Lower lobe of right lung (tissue), 2 donors: ENCODE data around the gene BCLAF3. TPM values are rescaled to one million over a fixed set of nuclear protein-coding genes. Genes with fewer than 3 reads are reported as not detected.

ENCODE experiments used
- ATAC-seq, 2 donors: fragments of 200-7000 bp; cut with Tn5 transposase; one replicate each; pipeline ENCODE4 v1.9.1; 2020 to 2022; ENCODE audit warnings: mild to moderate bottlenecking in 2 of 2, moderate library complexity in 2 of 2
- DNase-seq: peaks from one replicate; pipeline ENCODE4 v3.0.0-alpha.2; 2020
- H3K27ac ChIP-seq: fragments of 200-600 bp; one replicate; pipeline ENCODE4 v1.8.0; 2022
- H3K27me3 ChIP-seq: fragments of 200-600 bp; one replicate; pipeline ENCODE4 v1.8.0; 2022; ENCODE audit warnings: low read depth
- H3K36me3 ChIP-seq: fragments of 200-600 bp; one replicate; pipeline ENCODE4 v1.8.0; 2022; ENCODE audit warnings: mild to moderate bottlenecking
- H3K4me1 ChIP-seq: fragments of 200-600 bp; one replicate; pipeline ENCODE4 v1.8.0; 2022
- H3K4me3 ChIP-seq: fragments of 200-600 bp; one replicate; pipeline ENCODE4 v1.8.0; 2022; ENCODE audit warnings: mild to moderate bottlenecking
- H3K9me3 ChIP-seq: fragments of 200-600 bp; one replicate; pipeline ENCODE4 v1.8.0; 2022
- intact Hi-C: fragments of 100-400 bp; cut with DNase I; formaldehyde crosslinking; loops from one replicate; pipeline ENCODE4 v1.11.0; 2022
- long read RNA-seq: library from polyadenylated mRNA; unstranded; transcript quantifications from one replicate; pipeline ENCODE4 v2.0.0, GENCODE V29; 2021
- total RNA-seq: library from RNA; stranded (reverse); fragmentation: NEBNext Ultra II Directional; extraction: Animal tissue kit (Norgen Biotek cat#: 25700); gene quantifications from one replicate; pipeline ENCODE4 v1.2.1, GENCODE V29; 2021
- TF ChIP-seq, protein P1 (sequence below): fragments of 200-600 bp; IDR thresholded peaks from one replicate; pipeline ENCODE4 v1.8.0; 2022; ENCODE audit warnings: antibody characterized with exemption, mild to moderate bottlenecking
- donor health status: DM: no; HTN: yes; CAD: no; lungs with severe emphysema.

The BCLAF3 gene
- total RNA-seq: 13.1 TPM
- long read RNA-seq, partial matches to known transcripts: 7 of 18 reads
- long read RNA-seq, other reads (novel, unspliced or antisense): 11 of 18 reads

GRCh38 chrX:19990556-19991349, at the start of gene BCLAF3:
Gene BCLAF3, minus strand, starts transcription at chrX:19991061. Its CDS starts 20,797 bp downstream, at chrX:19970264.
- DNase-seq (peak; percentile 91), ATAC-seq (peak; percentile 98 to 100)
- no peaks in the 10 kb centered on the region for H3K9me3 ChIP-seq
- H3K27ac ChIP-seq: peak within 1 kb of the TSS; percentile 76
- intact Hi-C loops: no loop called here
- peak within 1 kb of the TSS; percentile 75 for H3K4me3 ChIP-seq
- peaks cover 5% of the 10 kb centered on the region for H3K4me1 ChIP-seq
- no peaks in the 10 kb centered on the region for H3K27me3 ChIP-seq
- no peaks in the 10 kb centered on the region for H3K36me3 ChIP-seq
- TF ChIP-seq, protein P1, sequence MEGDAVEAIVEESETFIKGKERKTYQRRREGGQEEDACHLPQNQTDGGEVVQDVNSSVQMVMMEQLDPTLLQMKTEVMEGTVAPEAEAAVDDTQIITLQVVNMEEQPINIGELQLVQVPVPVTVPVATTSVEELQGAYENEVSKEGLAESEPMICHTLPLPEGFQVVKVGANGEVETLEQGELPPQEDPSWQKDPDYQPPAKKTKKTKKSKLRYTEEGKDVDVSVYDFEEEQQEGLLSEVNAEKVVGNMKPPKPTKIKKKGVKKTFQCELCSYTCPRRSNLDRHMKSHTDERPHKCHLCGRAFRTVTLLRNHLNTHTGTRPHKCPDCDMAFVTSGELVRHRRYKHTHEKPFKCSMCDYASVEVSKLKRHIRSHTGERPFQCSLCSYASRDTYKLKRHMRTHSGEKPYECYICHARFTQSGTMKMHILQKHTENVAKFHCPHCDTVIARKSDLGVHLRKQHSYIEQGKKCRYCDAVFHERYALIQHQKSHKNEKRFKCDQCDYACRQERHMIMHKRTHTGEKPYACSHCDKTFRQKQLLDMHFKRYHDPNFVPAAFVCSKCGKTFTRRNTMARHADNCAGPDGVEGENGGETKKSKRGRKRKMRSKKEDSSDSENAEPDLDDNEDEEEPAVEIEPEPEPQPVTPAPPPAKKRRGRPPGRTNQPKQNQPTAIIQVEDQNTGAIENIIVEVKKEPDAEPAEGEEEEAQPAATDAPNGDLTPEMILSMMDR: peak; percentile 81

DNA sequence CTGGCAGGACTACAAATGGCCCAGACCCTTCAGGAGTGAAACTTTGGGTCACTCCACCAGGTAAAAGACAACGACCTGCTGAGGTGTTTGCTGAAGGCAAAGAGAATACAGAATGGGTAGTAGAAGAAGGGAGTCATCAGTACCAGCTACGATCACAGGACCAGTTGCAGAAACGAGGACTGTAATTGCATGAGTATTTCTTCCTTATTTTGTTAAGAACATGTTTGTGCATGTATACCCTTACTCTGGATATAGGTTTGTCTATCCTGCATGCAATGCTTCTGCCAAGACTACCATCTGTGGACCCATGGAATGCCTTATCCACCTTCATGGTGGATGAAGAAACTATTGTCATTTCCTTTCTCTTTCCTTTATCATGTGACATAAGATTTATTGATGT, 48.1 kb upstream of the BCLAF3 start:
- no peak for ATAC-seq
- DNase-seq: no peak
- H3K27ac ChIP-seq: no peak overlapping the region
- no peaks in the 10 kb centered on the region for H3K4me1 ChIP-seq
- TF ChIP-seq, protein P1: no peak
- H3K9me3 ChIP-seq: no peaks in the 10 kb centered on the region
- H3K27me3 ChIP-seq: no peaks in the 10 kb centered on the region
- no peaks in the 10 kb centered on the region for H3K36me3 ChIP-seq
- intact Hi-C loops: no loop called here
- H3K4me3 ChIP-seq: no peak overlapping the region

- Histone ChIP-seq H3K27ac (no peak overlapping the region), H3K4me1 (no peaks in the 10 kb centered on the region), H3K36me3 (no peaks in the 10 kb centered on the region), H3K9me3 (no peaks in the 10 kb centered on the region), H3K4me3 (no peak overlapping the region), H3K27me3 (no peaks in the 10 kb centered on the region)
- no peak for ATAC-seq
- TF ChIP-seq, protein P1: no peak
- DNase-seq: no peak
- intact Hi-C loops: no loop called here
Observed at GRCh38 chrX:20037186-20037585, 46.3 kb upstream of the BCLAF3 start.

DNA sequence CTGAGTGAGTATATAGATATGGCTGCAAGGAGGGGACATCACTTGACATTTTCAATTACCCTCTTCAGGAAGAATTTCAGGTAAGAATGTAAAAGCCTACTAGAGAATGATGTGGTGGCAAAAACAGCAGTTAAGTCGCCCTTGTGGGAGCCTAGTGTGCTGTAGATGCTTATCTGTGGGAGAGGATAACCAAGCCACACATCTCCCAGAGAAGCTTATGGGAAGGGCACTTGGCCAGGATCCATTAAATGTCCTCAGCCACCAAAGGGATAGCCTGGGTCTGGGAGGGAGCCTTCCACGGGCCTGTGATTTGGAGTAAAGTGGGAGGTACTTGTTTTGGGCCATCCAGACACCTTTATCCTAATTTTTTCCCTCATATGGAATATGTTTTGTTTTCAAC, 41.3 kb upstream of the BCLAF3 start:
- no peak overlapping the region for H3K4me3 ChIP-seq
- H3K27ac ChIP-seq: no peak overlapping the region
- H3K9me3 ChIP-seq: no peaks in the 10 kb centered on the region
- intact Hi-C loops: no loop called here
- no peaks in the 10 kb centered on the region for H3K27me3 ChIP-seq
- no peaks in the 10 kb centered on the region for H3K4me1 ChIP-seq
- DNase-seq: no peak
- TF ChIP-seq, protein P1: no peak
- ATAC-seq: no peak
- no peaks in the 10 kb centered on the region for H3K36me3 ChIP-seq

DNA sequence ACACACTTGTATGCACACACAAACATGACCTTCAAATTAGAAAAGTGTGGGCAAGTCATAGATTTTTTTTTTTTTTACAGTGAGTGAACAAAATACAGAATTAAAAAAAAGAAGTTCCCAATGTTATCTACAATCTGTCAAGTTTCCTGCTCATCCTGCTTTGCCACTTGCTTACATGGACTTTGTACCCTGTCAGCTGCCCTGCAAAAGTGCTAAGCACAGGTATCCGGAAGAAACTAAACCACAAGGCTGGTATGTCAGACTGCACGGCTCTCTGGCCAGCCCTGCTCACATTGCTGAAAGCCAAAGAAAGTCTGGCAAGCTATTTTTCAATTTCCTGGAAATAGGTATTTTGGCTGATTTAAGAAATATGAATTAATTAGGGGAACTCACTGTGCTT, 38.9 kb upstream of the BCLAF3 start:
- no peaks in the 10 kb centered on the region for H3K9me3 ChIP-seq
- intact Hi-C loops: no loop called here
- DNase-seq: no peak

More for the DNA sequence above, 38.9 kb upstream of the BCLAF3 start:
- TF ChIP-seq, protein P1: no peak
- Histone ChIP-seq H3K4me3 (no peak overlapping the region), H3K27ac (no peak overlapping the region), H3K27me3 (no peaks in the 10 kb centered on the region), H3K4me1 (no peaks in the 10 kb centered on the region), H3K36me3 (no peaks in the 10 kb centered on the region)
- peak in 1 of 2 donors; percentile 50 for ATAC-seq
